H1 (cell line): Measurements from ENCODE around the gene GGCX. TPM values are rescaled to one million over a fixed set of nuclear protein-coding genes. Genes with fewer than 3 reads are reported as not detected.

Experiments used
- CTCF ChIA-PET: fragments of 300-600 bp; sonication (Branson Sonifier 250); formaldehyde crosslinking; loops from one replicate; lab custom pipeline; 2021; ENCODE audit not compliant: partially characterized antibody; lab: Charles Lee
- POLR2A ChIA-PET: fragments of 300-600 bp; sonication (Branson Sonifier 250); formaldehyde crosslinking; loops from one replicate; lab custom pipeline; 2021; ENCODE audit warnings: inconsistent platforms; ENCODE audit not compliant: partially characterized antibody; lab: Charles Lee
- DNase-seq, 2 experiments: peaks; one replicate each; pipeline versions ENCODE4 v3.0.0 to v3.0.0-alpha.2; 2010 to 2022; ENCODE audit warnings: low spot score in 2 of 2, low read depth in 1 of 2, mixed read lengths in 1 of 2
- FAIRE-seq: peaks from 2 replicates; lab custom pipeline; 2011; peaks lifted over from hg19 to GRCh38; lab: Jason Lieb, UNC
- H2AFZ ChIP-seq: 2 replicates; pipeline ENCODE4 v1.8.1; 2012; ENCODE audit warnings: low read length, inconsistent platforms
- H2AK5ac ChIP-seq: 2 replicates; pipeline ENCODE4 v1.6.1; 2013; ENCODE audit warnings: low read depth, low read length
- H2BK120ac ChIP-seq: replicated peaks from 2 replicates; pipeline ENCODE3; 2013; ENCODE audit warnings: low read depth, low read length, inconsistent platforms
- H2BK12ac ChIP-seq: 2 replicates; pipeline ENCODE4 v1.6.1; 2013; ENCODE audit warnings: low read depth, low read length
- H2BK15ac ChIP-seq: 2 replicates; pipeline ENCODE4 v1.6.1; 2013; ENCODE audit warnings: low read length
- H2BK20ac ChIP-seq: 2 replicates; pipeline ENCODE4 v1.6.1; 2013; ENCODE audit warnings: low read length
- H2BK5ac ChIP-seq: 2 replicates; pipeline ENCODE4 v1.6.1; 2013; ENCODE audit warnings: low read depth, low read length
- H3K14ac ChIP-seq: 2 replicates; pipeline ENCODE4 v1.6.1; 2013; ENCODE audit warnings: inconsistent platforms; ENCODE audit not compliant: insufficient read length
- H3K18ac ChIP-seq: 2 replicates; pipeline ENCODE4 v1.6.1; 2013; ENCODE audit warnings: low read length; ENCODE audit errors: extremely low read depth
- H3K23ac ChIP-seq: 2 replicates; pipeline ENCODE4 v1.6.1; 2013; ENCODE audit warnings: inconsistent platforms; ENCODE audit not compliant: insufficient read length
- H3K23me2 ChIP-seq: 2 replicates; pipeline ENCODE4 v1.6.1; 2013; ENCODE audit warnings: low read depth, low read length
- H3K27ac ChIP-seq: 2 replicates; pipeline ENCODE4 v1.6.1; 2011; ENCODE audit warnings: low read depth, low read length, inconsistent platforms
- H3K27me3 ChIP-seq, 4 experiments: replicated peaks in 1 of 4; 1 replicate in 1 of 4; 2 replicates in 3 of 4; pipeline versions ENCODE4 v1.6.1 to v1.8.1; 2011 to 2013; ENCODE audit warnings: low read length in 3 of 4, mild to moderate bottlenecking in 3 of 4, inconsistent platforms in 2 of 4, mixed read lengths in 2 of 4, moderate library complexity in 1 of 4; ENCODE audit not compliant: control insufficient read depth in 3 of 4, insufficient read depth in 3 of 4; ENCODE audit errors: extremely low read depth in 1 of 4
- H3K36me3 ChIP-seq, 4 experiments: 2 replicates each; pipeline versions ENCODE4 v1.6.1 to v1.8.1; 2011 to 2013; ENCODE audit warnings: mild to moderate bottlenecking in 4 of 4, low read length in 3 of 4, moderate library complexity in 2 of 4, control low read depth in 1 of 4, inconsistent platforms in 1 of 4; ENCODE audit not compliant: insufficient read depth in 4 of 4, control insufficient read depth in 2 of 4
- H3K4ac ChIP-seq: replicated peaks from 2 replicates; pipeline ENCODE3; 2013; ENCODE audit warnings: low read length, low read depth, mixed read lengths, inconsistent platforms; ENCODE audit not compliant: insufficient read length
- H3K4me1 ChIP-seq, 4 experiments: replicated peaks in 1 of 4; 1 replicate in 1 of 4; 2 replicates in 3 of 4; pipeline versions ENCODE4 v1.6.1 to v1.8.1; 2011 to 2013; ENCODE audit warnings: low read length in 3 of 4, inconsistent platforms in 2 of 4, mixed read lengths in 1 of 4; ENCODE audit not compliant: insufficient read depth in 4 of 4, control insufficient read depth in 3 of 4
- H3K4me2 ChIP-seq, 2 experiments: 2 replicates each; pipeline versions ENCODE4 v1.6.1 to v1.8.1; 2011 to 2013; ENCODE audit warnings: low read depth in 2 of 2, low read length in 2 of 2, control low read depth in 1 of 2, inconsistent platforms in 1 of 2, mild to moderate bottlenecking in 1 of 2; ENCODE audit not compliant: insufficient read depth in 1 of 2
- H3K4me3 ChIP-seq, 4 experiments: fragments of 200-600, 300-600 bp in 1 of 4; sonication (generic), shearing (Covaris generic), sonication (Bioruptor Twin) in 1 of 4; 2 replicates each; pipeline versions ENCODE4 v1.5.1 to v1.8.1; 2011 to 2016; ENCODE audit warnings: low read length in 4 of 4, low read depth in 3 of 4, control low read depth in 2 of 4, inconsistent platforms in 2 of 4, mild to moderate bottlenecking in 2 of 4, mixed read lengths in 1 of 4, moderate library complexity in 1 of 4; ENCODE audit not compliant: insufficient read depth in 2 of 4; ENCODE audit errors: extremely low read depth in 1 of 4
- H3K56ac ChIP-seq: replicated peaks from 2 replicates; pipeline ENCODE3; 2013; ENCODE audit warnings: low read depth, mild to moderate bottlenecking, mixed read lengths, low read length, inconsistent platforms; ENCODE audit not compliant: insufficient read length
- H3K79me1 ChIP-seq: 2 replicates; pipeline ENCODE4 v1.6.1; 2013; ENCODE audit warnings: low read depth, low read length, control low read depth
- H3K79me2 ChIP-seq, 2 experiments: 2 replicates each; pipeline versions ENCODE4 v1.6.1 to v1.8.1; 2012 to 2013; ENCODE audit warnings: low read length in 2 of 2, mild to moderate bottlenecking in 2 of 2, inconsistent platforms in 1 of 2; ENCODE audit not compliant: insufficient read depth in 2 of 2, control insufficient read depth in 1 of 2
- H3K9ac ChIP-seq, 4 experiments: replicated peaks in 1 of 4; 1 replicate in 1 of 4; 2 replicates in 3 of 4; pipeline versions ENCODE4 v1.6.1 to v1.8.1; 2011 to 2013; ENCODE audit warnings: low read depth in 3 of 4, low read length in 3 of 4, control low read depth in 2 of 4, mild to moderate bottlenecking in 2 of 4, moderate library complexity in 2 of 4, inconsistent platforms in 1 of 4; ENCODE audit errors: extremely low read depth in 1 of 4
- H3K9me3 ChIP-seq, 2 experiments: 2 replicates each; pipeline versions ENCODE4 v1.6.1 to v1.8.1; 2012 to 2013; ENCODE audit warnings: mild to moderate bottlenecking in 2 of 2, moderate library complexity in 2 of 2, control low read depth in 1 of 2, inconsistent platforms in 1 of 2, low read depth in 1 of 2, low read length in 1 of 2, mixed read lengths in 1 of 2; ENCODE audit not compliant: insufficient read depth in 2 of 2
- H4K20me1 ChIP-seq, 2 experiments: replicated peaks in 1 of 2; 2 replicates each; pipeline versions ENCODE3 to v1.8.1; 2011 to 2013; ENCODE audit warnings: inconsistent platforms in 2 of 2, low read length in 2 of 2, mild to moderate bottlenecking in 1 of 2; ENCODE audit not compliant: insufficient read depth in 2 of 2, control insufficient read depth in 1 of 2
- H4K5ac ChIP-seq: 2 replicates; pipeline ENCODE4 v1.6.1; 2013; ENCODE audit warnings: low read length, low read depth, mixed read lengths, inconsistent platforms; ENCODE audit not compliant: insufficient read length
- H4K8ac ChIP-seq: 2 replicates; pipeline ENCODE4 v1.8.0; 2013; ENCODE audit warnings: mild to moderate bottlenecking, moderate library complexity, low read length, inconsistent platforms; ENCODE audit not compliant: insufficient read depth; ENCODE audit errors: extremely low read depth
- H4K91ac ChIP-seq: replicated peaks from 2 replicates; pipeline ENCODE3; 2013; ENCODE audit warnings: low read length, mixed read lengths, inconsistent platforms; ENCODE audit not compliant: insufficient read length
- POLR2A ChIP-seq, 2 experiments: IDR thresholded peaks; 1 replicate in 1 of 2; 2 replicates in 1 of 2; pipeline ENCODE4 v1.6.1; 2011; ENCODE audit warnings: low read depth in 2 of 2, low read length in 2 of 2, mild to moderate bottlenecking in 2 of 2; ENCODE audit errors: control extremely low read depth in 1 of 2
- POLR2AphosphoS5 ChIP-seq: IDR thresholded peaks from 2 replicates; pipeline ENCODE4 v1.6.1; 2011; ENCODE audit warnings: low read depth, low read length
- WGBS, 2 experiments: shearing (Covaris generic) in 1 of 2; methylation state at CpG; one replicate each; pipeline versions ENCODE4 v1.1.6 to v1.1.7; 2013 to 2015; ENCODE audit warnings: low lambda C conversion rate in 2 of 2, mixed read lengths in 2 of 2, inconsistent platforms in 1 of 2, low coverage in 1 of 2, missing lambda C conversion rate in 1 of 2; ENCODE audit not compliant: insufficient replicate concordance in 2 of 2, insufficient coverage in 1 of 2, insufficient read length in 1 of 2; ENCODE audit errors: extremely low coverage in 1 of 2, missing lambda C conversion rate in 1 of 2; 5-methylcytosine and 5-hydroxymethylcytosine counted together
- polyA plus RNA-seq, 7 experiments: library from polyadenylated mRNA; depleted of rRNA in 3 of 7; stranded (reverse) in 5 of 7; unstranded in 2 of 7; fragments of >200 nt in 5 of 7; fragments of 200-250 nt in 2 of 7; gene quantifications; 1 replicate in 5 of 7; 2 replicates in 1 of 7; 4 replicates in 1 of 7; pipeline versions ENCODE4 v1.2.1 to v1.2.3, GENCODE V29; 2011 to 2013; ENCODE audit warnings: missing spikeins in 2 of 7, mixed read lengths in 2 of 7
- total RNA-seq: library from RNA; stranded (reverse); fragmentation: NEBNext Ultra II Directional; extraction: Animal tissue kit (Norgen Biotek cat#: 25700); gene quantifications from 2 replicates; pipeline ENCODE4 v1.2.1, GENCODE V29; 2021
- TF ChIP-seq, protein P1 (sequence below): IDR thresholded peaks from 2 replicates; pipeline ENCODE4 v1.6.1; 2012; ENCODE audit warnings: inconsistent platforms

Gene GGCX
- total and polyA plus RNA-seq, 2 of the 8 experiments (the other 6 are each of a cell fraction or from before 2014, with no cell fraction given), result 29.4 to 33.8 TPM

GRCh38 chr2:85545780-85546240 lies 15.5 kb downstream of the GGCX start:
- Histone ChIP-seq H4K8ac (no peak overlapping the region), H3K4me2 (no peak overlapping the region), H3K14ac (no peak overlapping the region), H2BK12ac (no peak overlapping the region), H3K4me3 (no peak overlapping the region), H3K27ac (no peak overlapping the region), H2BK5ac (no peak overlapping the region), H2AK5ac (no peak overlapping the region), H3K79me1 (no peaks in the 10 kb centered on the region), H3K9ac (no peak overlapping the region), H3K18ac (no peak overlapping the region), H3K79me2 (peaks cover 12 to 20% of the 10 kb centered on the region in 2 experiments), H3K36me3 (peaks cover 39 to 66% (median 52%) of the 10 kb centered on the region in 4 experiments), H3K4me1 (peaks cover 0 to 8% (median 2%) of the 10 kb centered on the region in 4 experiments; a peak in 3 of 7 replicates), H2BK120ac (no peak overlapping the region), H4K5ac (no peak overlapping the region), H2BK15ac (no peak overlapping the region), H3K56ac (no peak overlapping the region), H2BK20ac (no peak overlapping the region), H3K4ac (no peak overlapping the region), H4K91ac (no peak overlapping the region), H3K9me3 (no peaks in the 10 kb centered on the region), H3K23ac (no peak overlapping the region), H3K23me2 (no peaks in the 10 kb centered on the region), H4K20me1 (peaks cover 15 to 20% of the 10 kb centered on the region in 2 experiments), H2AFZ (no peak overlapping the region), H3K27me3 (no peaks in the 10 kb centered on the region)
- no peak for DNase-seq
- CTCF ChIA-PET, result interaction anchor here (0.6 to 4.9 kb wide), 12 partner anchors 10 to 180 kb away, joined by 3 to 46 read pairs (median 4); partner anchors contain the start of gene SH2D6
- POLR2A ChIA-PET, result interaction anchor here (0.5 to 38.6 kb wide), 31 partner anchors 5 to 236 kb away, joined by 3 to 1889 read pairs (median 5); partner anchors contain the start of genes CAPG, ELMOD3, GGCX and MAT2A
- no peak for FAIRE-seq
- TF ChIP-seq POLR2AphosphoS5 (peak; percentile 82), POLR2A (IDR thresholded peaks at IDR 0.05; ENCODE audit: control extremely low read depth in 1 of 2, low read depth in 2 of 2, low read length in 2 of 2) (peak in 1 of 2 experiments; percentile 12; a peak in 2 of 3 replicates)
- TF ChIP-seq, protein P1, sequence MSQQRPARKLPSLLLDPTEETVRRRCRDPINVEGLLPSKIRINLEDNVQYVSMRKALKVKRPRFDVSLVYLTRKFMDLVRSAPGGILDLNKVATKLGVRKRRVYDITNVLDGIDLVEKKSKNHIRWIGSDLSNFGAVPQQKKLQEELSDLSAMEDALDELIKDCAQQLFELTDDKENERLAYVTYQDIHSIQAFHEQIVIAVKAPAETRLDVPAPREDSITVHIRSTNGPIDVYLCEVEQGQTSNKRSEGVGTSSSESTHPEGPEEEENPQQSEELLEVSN, result no peak
- 86% methylated on average over 5 of the region's 5 CpGs; no CpG with 5 or more reads in 1 of the 2 experiments for WGBS, 2 experiments
